D721Med (cell line): ENCODE data around the gene EIF4E1B.
"Not testable (repeated sequence)": the region's sequence is repeated elsewhere in the genome, so short reads cannot be mapped to it uniquely, and the experiment has no call there.

ENCODE experiments used
- DNase-seq: peaks from one replicate; pipeline ENCODE4 v3.0.0; 2011; ENCODE audit warnings: low spot score; ENCODE audit not compliant: insufficient read length
- FAIRE-seq: peaks from 2 replicates; lab custom pipeline; 2011; peaks lifted over from hg19 to GRCh38; lab: Jason Lieb, UNC
- CTCF ChIP-seq: IDR thresholded peaks from 2 replicates; pipeline ENCODE4 v1.5.1; 2012; ENCODE audit warnings: mild to moderate bottlenecking, control low read depth; ENCODE audit not compliant: insufficient read depth; ENCODE audit errors: missing control alignments

EIF4E1B gene

GRCh38 chr5:176596689-176597416, 33.6 kb upstream of the EIF4E1B start:
- no peak for FAIRE-seq
- no peak for DNase-seq
- no peak for TF ChIP-seq CTCF

- no peak for DNase-seq
- FAIRE-seq: no peak
- no peak for TF ChIP-seq CTCF
Observed at GRCh38 chr5:176597417-176598389, 32.8 kb upstream of the EIF4E1B start.

- FAIRE-seq: not testable (repeated sequence)
Observed at GRCh38 chr5:176599749-176600430, 30.6 kb upstream of the EIF4E1B start.

GRCh38 chr5:176601901-176602482, 28.5 kb upstream of the EIF4E1B start:
- TF ChIP-seq CTCF: no peak
- DNase-seq (no peak), FAIRE-seq (no peak)

More at GRCh38 chr5:176599749-176600430, 30.6 kb upstream of the EIF4E1B start:
- not testable (repeated sequence) for DNase-seq

GRCh38 chr5:176603091-176603490, 27.4 kb upstream of the EIF4E1B start:
- DNase-seq (no peak), FAIRE-seq (no peak)
- TF ChIP-seq CTCF: no peak

- DNase-seq (no peak), FAIRE-seq (no peak)
- no peak for TF ChIP-seq CTCF
Observed at GRCh38 chr5:176606032-176606431, 24.4 kb upstream of the EIF4E1B start.

- TF ChIP-seq CTCF: no peak
Observed at GRCh38 chr5:176606875-176607274, 23.6 kb upstream of the EIF4E1B start.

More at GRCh38 chr5:176606875-176607274, 23.6 kb upstream of the EIF4E1B start:
- DNase-seq (no peak), FAIRE-seq (no peak)
